ENCODE measurements around the gene WTAP. TPM values are rescaled to one million over a fixed set of nuclear protein-coding genes. Genes with fewer than 3 reads are reported as not detected.
A peak's percentile ranks its signal among the peaks of the same experiment; 100 is the strongest.
"Not testable (repeated sequence)": the region's sequence is repeated elsewhere in the genome, so short reads cannot be mapped to it uniquely, and the experiment has no call there.

Gene WTAP
- total RNA-seq, 2 experiments from 2014 or later = 211 to 227 TPM

DNA sequence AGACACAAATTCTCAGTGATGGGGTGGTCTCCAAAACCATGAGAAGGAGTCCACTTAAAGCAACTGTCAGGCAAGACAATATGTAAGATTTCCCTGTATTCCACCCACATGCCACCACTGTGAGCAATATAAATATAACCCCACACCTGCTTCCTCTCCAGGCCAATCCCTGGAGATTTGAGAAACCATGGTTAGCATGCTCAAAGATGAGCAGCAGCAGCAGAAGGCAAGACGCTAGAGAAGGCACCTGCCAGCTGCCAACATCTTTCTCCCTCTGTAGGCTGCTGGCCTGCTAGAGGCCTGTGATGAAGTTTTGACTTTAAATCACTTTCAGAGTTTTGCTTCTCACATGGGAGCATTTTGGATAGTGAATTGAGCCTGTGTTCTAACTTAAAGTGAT lies 26.3 kb upstream of the WTAP start:
- Histone ChIP-seq H3K27ac (ENCODE audit: low read depth in 1 of 2, low read length in 2 of 2) (no peak overlapping the region), H3K36me3 (ENCODE audit: insufficient read depth, low read length) (no peaks in the 10 kb centered on the region), H3K4me3 (ENCODE audit: low read length) (no peak overlapping the region), H3K27me3 (ENCODE audit: control insufficient read depth in 1 of 2, insufficient read depth in 2 of 2, low read length in 2 of 2) (no peaks in the 10 kb centered on the region), H3K9me3 (ENCODE audit: control insufficient read depth in 1 of 2, insufficient read depth in 1 of 2, low read length in 2 of 2) (peaks cover 0 to 5% of the 10 kb centered on the region in 2 experiments), H3K4me1 (ENCODE audit: insufficient read depth, low read length) (no peaks in the 10 kb centered on the region)
- no peak for ATAC-seq (ENCODE audit: poor library complexity)
- CTCF ChIA-PET = no interaction called here
- no peak overlapping the region for H3K4me3 Mint-ChIP-seq
- no peaks in the 10 kb centered on the region for H3K27me3 Mint-ChIP-seq
- no peak overlapping the region for H3K27ac Mint-ChIP-seq
- POLR2A ChIA-PET = interaction anchor here (12.0 kb wide), 1 partner anchor 28 kb away, joined by 195 read pairs; the partner anchor contains the start of gene WTAP
- TF ChIP-seq, protein P1, sequence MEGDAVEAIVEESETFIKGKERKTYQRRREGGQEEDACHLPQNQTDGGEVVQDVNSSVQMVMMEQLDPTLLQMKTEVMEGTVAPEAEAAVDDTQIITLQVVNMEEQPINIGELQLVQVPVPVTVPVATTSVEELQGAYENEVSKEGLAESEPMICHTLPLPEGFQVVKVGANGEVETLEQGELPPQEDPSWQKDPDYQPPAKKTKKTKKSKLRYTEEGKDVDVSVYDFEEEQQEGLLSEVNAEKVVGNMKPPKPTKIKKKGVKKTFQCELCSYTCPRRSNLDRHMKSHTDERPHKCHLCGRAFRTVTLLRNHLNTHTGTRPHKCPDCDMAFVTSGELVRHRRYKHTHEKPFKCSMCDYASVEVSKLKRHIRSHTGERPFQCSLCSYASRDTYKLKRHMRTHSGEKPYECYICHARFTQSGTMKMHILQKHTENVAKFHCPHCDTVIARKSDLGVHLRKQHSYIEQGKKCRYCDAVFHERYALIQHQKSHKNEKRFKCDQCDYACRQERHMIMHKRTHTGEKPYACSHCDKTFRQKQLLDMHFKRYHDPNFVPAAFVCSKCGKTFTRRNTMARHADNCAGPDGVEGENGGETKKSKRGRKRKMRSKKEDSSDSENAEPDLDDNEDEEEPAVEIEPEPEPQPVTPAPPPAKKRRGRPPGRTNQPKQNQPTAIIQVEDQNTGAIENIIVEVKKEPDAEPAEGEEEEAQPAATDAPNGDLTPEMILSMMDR (IDR thresholded peaks at IDR 0.05) = no peak
- no peaks in the 10 kb centered on the region for H3K9me3 Mint-ChIP-seq
- no peak for DNase-seq
- no peaks in the 10 kb centered on the region for H3K4me1 Mint-ChIP-seq (ENCODE audit: low read depth)
- intact Hi-C loops (cut with DNase I, micrococcal nuclease) = no loop called here
- no peaks in the 10 kb centered on the region for H3K36me3 Mint-ChIP-seq (ENCODE audit: low read depth)

DNA sequence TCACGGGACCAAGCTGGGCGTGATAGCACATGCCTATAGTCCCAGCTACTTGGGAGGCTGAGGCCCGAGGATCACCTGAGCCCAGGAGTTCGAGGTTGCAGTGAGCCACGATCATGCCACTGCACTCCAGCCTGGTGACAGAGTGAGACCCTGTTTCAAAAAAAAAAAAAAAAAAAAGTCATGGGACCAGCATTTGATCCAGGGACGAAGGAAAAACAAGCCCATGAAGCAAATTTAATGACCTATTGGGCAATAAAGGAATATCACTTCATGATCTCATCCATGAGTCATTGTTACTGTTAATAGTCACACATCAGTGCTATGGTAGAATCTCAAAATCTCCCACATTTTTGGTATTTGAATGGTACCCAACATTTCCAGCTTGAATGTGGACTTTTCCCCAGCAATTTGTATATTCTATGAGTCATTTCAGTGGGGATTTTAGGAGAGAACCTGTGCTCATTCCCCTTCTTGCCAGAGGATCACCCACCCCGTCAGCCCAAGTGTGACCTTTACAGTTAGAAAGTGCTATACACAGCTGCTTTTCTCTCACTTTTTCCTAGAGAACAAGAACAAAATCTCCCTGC lies 25.8 kb upstream of the WTAP start:
- POLR2A ChIA-PET = interaction anchor here (1.3 to 12.0 kb wide), 2 partner anchors 28 to 88 kb away, joined by 4 to 195 read pairs; partner anchors contain the start of genes MRPL18, TCP1 and WTAP
- TF ChIP-seq, protein P1 (IDR thresholded peaks at IDR 0.05) = no peak
- Histone ChIP-seq H3K27ac (ENCODE audit: low read depth in 1 of 2, low read length in 2 of 2) (no peak overlapping the region), H3K9me3 (ENCODE audit: control insufficient read depth in 1 of 2, insufficient read depth in 1 of 2, low read length in 2 of 2) (peaks cover 0 to 5% of the 10 kb centered on the region in 2 experiments), H3K4me1 (ENCODE audit: insufficient read depth, low read length) (no peaks in the 10 kb centered on the region), H3K4me3 (ENCODE audit: low read length) (no peak overlapping the region), H3K27me3 (ENCODE audit: control insufficient read depth in 1 of 2, insufficient read depth in 2 of 2, low read length in 2 of 2) (no peaks in the 10 kb centered on the region), H3K36me3 (ENCODE audit: insufficient read depth, low read length) (no peaks in the 10 kb centered on the region)
- intact Hi-C loops (cut with DNase I, micrococcal nuclease) = no loop called here
- H3K27ac Mint-ChIP-seq = no peak overlapping the region
- CTCF ChIA-PET = no interaction called here
- H3K4me1 Mint-ChIP-seq (ENCODE audit: low read depth) = no peaks in the 10 kb centered on the region
- no peaks in the 10 kb centered on the region for H3K9me3 Mint-ChIP-seq
- H3K27me3 Mint-ChIP-seq = no peaks in the 10 kb centered on the region
- H3K36me3 Mint-ChIP-seq (ENCODE audit: low read depth) = no peaks in the 10 kb centered on the region
- H3K4me3 Mint-ChIP-seq = no peak overlapping the region
- DNase-seq (peak in 2 of 14 experiments; percentile 44 to 56), ATAC-seq (ENCODE audit: poor library complexity) (no peak)

- H3K27ac ChIP-seq (ENCODE audit: low read depth in 1 of 2, low read length in 2 of 2); H3K4me1 ChIP-seq (ENCODE audit: insufficient read depth, low read length); H3K27me3 Mint-ChIP-seq; H3K9me3 ChIP-seq (ENCODE audit: control insufficient read depth in 1 of 2, insufficient read depth in 1 of 2, low read length in 2 of 2); intact Hi-C loops (cut with DNase I, micrococcal nuclease); H3K36me3 ChIP-seq (ENCODE audit: insufficient read depth, low read length); H3K4me3 Mint-ChIP-seq; H3K4me1 Mint-ChIP-seq (ENCODE audit: low read depth); DNase-seq; CTCF ChIA-PET; H3K9me3 Mint-ChIP-seq; H3K36me3 Mint-ChIP-seq (ENCODE audit: low read depth); ATAC-seq (ENCODE audit: poor library complexity); H3K27ac Mint-ChIP-seq; H3K4me3 ChIP-seq (ENCODE audit: low read length); H3K27me3 ChIP-seq (ENCODE audit: control insufficient read depth in 1 of 2, insufficient read depth in 2 of 2, low read length in 2 of 2): not testable (repeated sequence)
- POLR2A ChIA-PET = interaction anchor here (0.9 kb wide), 1 partner anchor 16 kb away, joined by 3 read pairs; the partner anchor contains the start of gene WTAP
Observed at GRCh38 chr6:159710603-159711002, 16.7 kb upstream of the WTAP start.

GRCh38 chr6:159712389-159712788 lies 14.9 kb upstream of the WTAP start:
- H3K36me3 ChIP-seq (ENCODE audit: insufficient read depth, low read length); H3K4me3 Mint-ChIP-seq; H3K36me3 Mint-ChIP-seq (ENCODE audit: low read depth); H3K4me1 Mint-ChIP-seq (ENCODE audit: low read depth); ATAC-seq (ENCODE audit: poor library complexity); H3K27me3 Mint-ChIP-seq; H3K9me3 ChIP-seq (ENCODE audit: control insufficient read depth in 1 of 2, insufficient read depth in 1 of 2, low read length in 2 of 2); H3K27me3 ChIP-seq (ENCODE audit: control insufficient read depth in 1 of 2, insufficient read depth in 2 of 2, low read length in 2 of 2); H3K9me3 Mint-ChIP-seq; DNase-seq; H3K27ac Mint-ChIP-seq; H3K4me1 ChIP-seq (ENCODE audit: insufficient read depth, low read length); intact Hi-C loops (cut with DNase I, micrococcal nuclease); CTCF ChIA-PET; H3K27ac ChIP-seq (ENCODE audit: low read depth in 1 of 2, low read length in 2 of 2); H3K4me3 ChIP-seq (ENCODE audit: low read length): not testable (repeated sequence)
- POLR2A ChIA-PET = interaction anchor here (1.4 kb wide), 1 partner anchor 20 kb away, joined by 3 read pairs; no protein-coding TSS in a partner anchor

Measured in CD4-positive, alpha-beta T cell (primary cell).